Measurements from ENCODE around the gene CRIM1.

Gene CRIM1

GRCh38 chr2:36453652-36454051 is 98.1 kb downstream of the CRIM1 start:
- H3K4me3 ChIP-seq (ENCODE audit: low read depth, low read length) = no peak overlapping the region
- TF ChIP-seq CTCF (IDR thresholded peaks at IDR 0.05; ENCODE audit: borderline replicate concordance, insufficient read depth, low read depth, low read length) = no peak

DNA sequence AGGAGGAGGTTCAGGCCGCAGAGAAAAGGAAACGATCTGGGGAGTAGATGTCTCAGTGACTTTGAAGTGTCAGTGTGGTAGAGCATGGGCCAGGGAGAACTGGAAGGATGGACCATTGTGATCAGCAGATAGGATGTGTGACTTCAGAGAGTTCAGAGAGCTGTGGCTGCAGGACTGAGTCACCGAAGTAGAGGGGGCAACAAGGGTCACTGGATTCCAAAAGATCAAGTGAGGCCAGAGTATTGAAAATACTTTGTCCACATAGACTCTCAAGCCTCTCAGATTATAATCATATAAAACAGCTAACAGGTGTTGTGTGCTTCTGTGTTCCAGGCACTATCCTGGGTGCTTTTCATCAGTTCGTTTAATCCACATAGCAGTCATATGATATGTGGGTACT is 99.4 kb downstream of the CRIM1 start:
- H3K4me3 ChIP-seq (ENCODE audit: low read depth, low read length) = no peak overlapping the region
- no peak for TF ChIP-seq CTCF (IDR thresholded peaks at IDR 0.05; ENCODE audit: borderline replicate concordance, insufficient read depth, low read depth, low read length)

DNA sequence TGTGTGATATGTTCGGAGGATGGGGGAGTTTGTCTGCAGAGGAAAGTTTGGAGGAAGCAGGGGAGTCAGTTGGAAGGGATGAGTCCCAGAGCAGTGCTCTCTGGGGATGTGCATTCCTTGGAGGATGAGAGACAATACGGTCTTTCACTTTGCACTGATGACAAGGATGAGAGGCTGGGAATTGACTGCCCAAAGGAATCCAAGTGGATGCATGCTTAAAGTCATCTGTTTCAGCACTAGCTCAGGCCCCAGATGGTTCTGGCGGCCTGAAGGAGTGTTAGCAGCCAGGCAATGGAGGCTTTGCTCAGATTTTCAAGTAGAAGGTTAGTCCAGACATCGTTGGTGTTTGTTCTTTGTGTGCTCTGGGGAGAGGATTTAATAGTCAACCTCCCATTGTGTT is 100.2 kb downstream of the CRIM1 start:
- no peak for TF ChIP-seq CTCF (IDR thresholded peaks at IDR 0.05; ENCODE audit: borderline replicate concordance, insufficient read depth, low read depth, low read length)

DNA sequence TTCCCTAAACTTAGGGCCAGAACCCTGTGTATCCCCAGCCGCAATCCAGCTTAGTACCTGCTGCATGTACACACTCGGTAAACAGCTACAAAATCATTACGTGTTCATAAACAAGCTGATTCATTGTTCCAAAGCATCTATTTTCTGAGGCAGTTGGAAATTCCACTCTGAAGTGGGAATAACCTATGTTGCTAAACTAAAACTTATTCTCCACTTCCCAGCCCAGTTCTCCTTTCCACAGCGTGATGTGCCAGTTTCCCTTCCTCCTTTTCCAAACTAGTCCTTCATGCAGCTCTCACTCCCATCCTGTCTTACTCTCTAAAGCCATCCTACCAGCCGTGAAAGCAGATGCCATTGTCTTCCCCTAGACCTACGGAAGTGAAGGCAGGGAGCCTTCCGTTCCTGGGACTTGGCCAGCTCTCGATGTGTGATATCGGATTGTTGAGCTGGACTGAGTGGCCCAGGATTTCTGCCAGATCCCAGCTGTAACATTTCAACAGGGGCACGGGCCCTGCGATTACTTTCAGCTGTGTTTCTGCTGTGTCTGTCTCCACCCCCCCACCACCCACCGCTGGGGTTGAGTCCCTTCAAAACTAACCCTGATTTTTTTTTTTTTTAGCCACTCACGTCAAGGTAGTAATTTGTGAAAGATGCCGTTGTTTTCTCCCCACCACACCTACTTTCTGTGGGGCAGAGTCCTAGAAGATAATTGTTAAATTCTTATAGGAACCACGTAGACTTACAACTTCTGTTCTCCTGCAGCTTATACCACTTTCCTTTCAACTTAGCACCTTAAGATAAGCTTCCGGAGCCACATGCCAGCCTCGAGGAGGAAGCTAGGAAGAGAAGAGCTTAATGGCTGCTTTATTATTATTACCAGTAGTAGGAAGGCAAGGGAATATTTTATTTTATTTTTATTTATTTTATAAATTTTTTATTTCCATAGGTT is 100.9 kb downstream of the CRIM1 start:
- no peak overlapping the region for H3K4me3 ChIP-seq (ENCODE audit: low read depth, low read length)
- TF ChIP-seq CTCF (IDR thresholded peaks at IDR 0.05; ENCODE audit: borderline replicate concordance, insufficient read depth, low read depth, low read length) = no peak

More for the DNA sequence above, 100.2 kb downstream of the CRIM1 start:
- H3K4me3 ChIP-seq (ENCODE audit: low read depth, low read length) = no peak overlapping the region

DNA sequence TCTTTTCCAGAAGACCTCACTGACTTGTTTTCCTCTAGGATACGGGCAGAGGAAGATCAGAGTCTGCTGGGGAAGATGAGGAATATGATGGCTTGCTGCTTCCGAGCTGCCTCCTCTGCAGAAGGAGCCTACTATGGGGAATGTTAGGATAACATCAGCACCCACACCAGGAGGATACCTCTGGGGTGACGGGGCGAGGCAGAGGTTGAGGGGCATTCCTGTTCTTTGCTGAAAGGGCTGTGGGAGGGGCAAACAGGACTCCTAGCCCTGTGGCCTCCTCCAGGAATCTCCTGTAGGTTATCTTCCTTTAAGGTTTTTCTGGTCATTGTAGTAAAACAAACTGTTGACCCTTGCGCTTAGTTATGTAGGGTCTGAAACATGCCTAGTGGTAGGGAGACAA is 102.5 kb downstream of the CRIM1 start:
- no peak overlapping the region for H3K4me3 ChIP-seq (ENCODE audit: low read depth, low read length)
- TF ChIP-seq CTCF (IDR thresholded peaks at IDR 0.05; ENCODE audit: borderline replicate concordance, insufficient read depth, low read depth, low read length) = no peak

GRCh38 chr2:36459725-36460137 is 104.2 kb downstream of the CRIM1 start:
- no peak overlapping the region for H3K4me3 ChIP-seq (ENCODE audit: low read depth, low read length)
- no peak for TF ChIP-seq CTCF (IDR thresholded peaks at IDR 0.05; ENCODE audit: borderline replicate concordance, insufficient read depth, low read depth, low read length)

All from GM12875 (cell line).